HG02840 (cell line): ENCODE data around the gene INPP5A.
"Not testable (repeated sequence)": the region's sequence is repeated elsewhere in the genome, so short reads cannot be mapped to it uniquely, and the experiment has no call there.

Source experiments
- ATAC-seq: cut with Tn5 transposase; IDR thresholded peaks from one replicate; pipeline ENCODE4 v1.9.1; 2021; ENCODE audit warnings: mild to moderate bottlenecking, moderate library complexity, moderate number of reproducible peaks; ENCODE audit not compliant: unreplicated experiment, low FRiP score

INPP5A gene

DNA sequence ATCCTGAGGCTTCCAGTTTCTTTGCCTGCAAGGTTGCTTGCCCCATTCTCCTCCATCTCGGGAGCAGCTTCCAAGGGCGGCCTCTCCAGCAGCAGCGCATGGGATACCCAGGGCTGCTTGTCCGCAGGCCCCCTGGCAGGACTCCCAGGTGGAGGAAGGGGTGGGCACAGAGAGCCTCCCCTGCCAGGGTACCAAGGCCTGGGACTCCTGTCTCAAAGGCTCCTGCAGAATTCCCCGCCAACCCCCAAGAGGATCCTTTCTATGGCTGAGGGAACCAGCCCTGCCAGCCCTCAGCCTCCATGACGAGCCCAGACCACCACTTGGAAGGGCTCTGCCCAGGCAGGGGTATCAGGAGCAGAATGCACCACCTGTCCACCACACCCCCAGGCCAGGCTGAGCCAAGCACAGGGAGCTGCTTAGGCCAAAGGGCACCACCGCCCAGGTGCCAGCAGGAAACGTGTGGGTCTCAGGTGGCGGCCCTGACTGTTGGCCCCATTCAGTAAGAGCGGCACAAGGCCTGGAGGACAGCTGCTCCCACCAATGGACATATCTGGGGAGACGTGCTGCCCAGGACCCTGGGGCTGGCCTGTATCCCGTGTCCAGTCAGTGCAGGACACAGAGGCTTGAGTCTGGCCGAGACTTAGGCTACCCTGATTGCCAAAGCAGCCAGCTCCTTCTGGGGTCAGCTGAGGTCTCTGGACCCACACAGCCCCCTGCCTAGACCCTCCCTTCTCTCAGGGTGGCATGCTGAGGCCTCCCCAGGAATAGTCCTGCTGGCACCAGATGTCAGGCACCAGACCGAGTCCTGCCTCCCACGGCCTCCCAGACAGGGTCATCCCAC is 33.8 kb upstream of the INPP5A start:
- no peak for ATAC-seq

DNA sequence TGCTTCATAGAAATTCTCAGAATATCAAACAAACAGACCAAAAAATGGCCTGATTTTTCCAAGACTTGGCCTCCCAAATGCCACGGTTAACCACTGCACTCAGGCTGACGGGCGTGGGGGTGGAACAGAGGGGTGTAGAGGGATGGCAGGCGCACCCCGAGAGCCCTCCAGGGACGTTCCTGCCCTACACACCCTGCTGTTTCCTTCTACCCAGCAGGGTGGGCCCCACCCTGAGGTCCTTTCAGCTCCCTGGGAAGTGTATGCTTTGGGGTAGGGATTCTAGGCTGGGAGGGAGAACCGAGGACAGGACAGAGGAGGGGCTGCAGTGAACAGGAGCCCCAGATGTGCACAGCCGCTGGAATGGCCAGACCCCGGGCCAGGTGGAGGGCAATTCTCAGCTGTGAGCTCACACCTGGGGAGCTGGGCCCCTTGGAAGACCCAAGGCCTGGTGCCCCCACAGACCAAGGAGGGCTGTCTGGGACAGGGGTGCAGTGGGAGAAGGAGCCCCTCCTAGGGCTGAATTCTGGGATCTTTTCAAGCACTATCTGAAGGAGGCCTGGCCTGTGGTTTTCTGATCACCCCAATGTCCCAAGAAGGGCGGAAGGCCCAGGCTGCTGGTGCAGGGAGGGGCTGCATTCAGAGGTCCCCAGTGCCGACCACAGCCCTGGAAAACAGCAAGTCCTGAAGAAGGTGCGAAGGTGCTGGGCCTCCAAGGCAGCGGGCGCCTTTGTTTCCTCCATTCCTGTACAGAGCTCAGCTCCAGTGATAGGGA is 32.9 kb upstream of the INPP5A start:
- no peak for ATAC-seq

DNA sequence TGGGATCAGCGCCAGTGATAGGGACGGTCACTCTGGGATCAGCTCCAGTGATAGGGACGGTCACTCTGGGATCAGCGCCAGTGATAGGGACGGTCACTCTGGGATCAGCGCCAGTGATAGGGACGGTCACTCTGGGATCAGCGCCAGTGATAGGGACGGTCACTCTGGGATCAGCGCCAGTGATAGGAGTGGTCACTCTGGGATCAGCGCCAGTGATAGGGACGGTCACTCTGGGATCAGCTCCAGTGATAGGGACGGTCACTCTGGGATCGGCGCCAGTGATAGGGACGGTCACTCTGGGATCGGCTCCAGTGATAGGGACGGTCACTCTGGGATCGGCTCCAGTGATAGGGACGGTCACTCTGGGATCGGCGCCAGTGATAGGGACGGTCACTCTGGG is 32.0 kb upstream of the INPP5A start:
- ATAC-seq = not testable (repeated sequence)

DNA sequence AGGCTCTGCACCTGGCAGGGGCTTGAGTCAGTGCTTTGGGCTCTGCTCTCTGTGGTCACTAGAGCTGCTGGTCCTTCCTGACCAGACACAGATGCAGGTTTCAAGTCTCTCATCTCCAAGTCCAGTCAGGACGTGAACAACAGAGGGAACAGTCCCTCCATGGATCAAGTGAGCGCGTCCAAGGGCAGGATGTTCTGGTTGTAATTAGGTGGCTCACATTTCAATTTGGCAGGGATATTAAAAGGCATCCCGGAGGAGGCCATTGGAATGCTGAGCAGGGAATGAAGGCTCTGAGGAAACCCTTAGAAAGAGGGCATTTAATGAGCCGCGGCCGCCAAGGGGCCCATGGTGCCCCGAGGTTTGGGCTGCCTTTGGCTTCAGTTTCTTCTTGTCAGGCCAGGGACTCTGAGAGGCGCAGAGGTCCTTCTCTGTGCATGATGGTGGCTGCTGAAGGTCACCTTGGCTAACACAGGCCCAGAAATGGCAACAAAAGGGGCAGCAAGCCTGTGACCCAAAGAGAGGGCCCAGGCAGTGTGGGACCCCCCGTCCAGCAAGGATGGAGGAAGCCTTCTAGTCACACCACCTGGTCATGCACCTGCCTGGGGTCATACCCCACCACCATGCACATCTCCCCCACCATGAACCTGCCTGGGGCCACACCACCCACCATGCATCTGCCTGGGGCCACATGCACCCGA is 30.7 kb upstream of the INPP5A start:
- ATAC-seq = no peak

DNA sequence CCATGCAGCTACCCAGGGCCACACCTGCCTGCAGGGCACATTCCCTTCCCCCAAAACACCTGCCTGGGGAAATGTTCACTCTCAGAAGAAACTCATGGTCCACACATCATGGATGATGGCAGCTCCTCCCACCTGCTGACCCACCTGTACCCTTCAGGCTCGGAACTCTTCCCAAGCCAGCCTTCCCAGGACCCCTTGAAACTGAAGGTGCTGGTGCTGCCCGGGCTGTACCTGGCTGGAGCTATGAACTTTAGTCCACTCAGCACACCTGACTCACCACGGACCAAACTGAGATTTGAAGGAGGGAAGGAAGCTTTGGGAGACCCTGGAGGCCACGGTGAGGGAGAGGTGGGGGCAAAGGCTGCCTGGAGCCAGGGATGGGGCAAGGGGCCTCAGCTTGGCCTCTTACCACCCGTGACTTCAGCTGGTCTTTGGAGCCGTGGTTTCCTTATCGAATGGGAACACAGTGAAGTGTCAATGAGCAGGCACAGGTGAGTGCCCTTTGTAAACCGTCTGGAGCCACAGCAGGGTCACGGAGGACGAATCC is 30.1 kb upstream of the INPP5A start:
- no peak for ATAC-seq

DNA sequence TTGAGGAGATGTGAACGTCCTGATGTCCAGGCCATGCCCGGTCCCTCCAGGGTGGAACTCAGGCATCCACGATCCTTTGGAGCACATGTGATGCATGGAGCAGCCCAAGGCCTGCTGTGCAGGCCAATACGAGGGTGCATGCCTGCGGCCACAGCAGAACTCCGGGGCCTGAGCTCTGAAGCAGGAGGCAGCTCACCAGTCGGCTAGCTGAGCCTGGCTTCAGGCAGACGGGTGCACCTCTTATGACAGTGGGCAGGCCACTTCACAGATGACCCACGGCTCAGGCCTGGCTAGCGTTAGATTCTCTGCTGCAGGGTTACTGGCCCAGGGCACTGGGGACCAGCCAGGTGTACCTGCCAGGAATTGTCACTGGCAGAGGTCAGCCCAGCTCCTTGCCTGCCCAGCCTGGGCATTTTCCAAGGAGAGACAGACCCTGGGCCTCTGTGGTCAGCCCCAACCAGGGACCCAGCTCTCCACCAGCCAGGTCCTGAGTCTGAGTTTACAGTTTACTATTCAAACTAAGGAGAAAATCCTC is 29.6 kb upstream of the INPP5A start:
- no peak for ATAC-seq

DNA sequence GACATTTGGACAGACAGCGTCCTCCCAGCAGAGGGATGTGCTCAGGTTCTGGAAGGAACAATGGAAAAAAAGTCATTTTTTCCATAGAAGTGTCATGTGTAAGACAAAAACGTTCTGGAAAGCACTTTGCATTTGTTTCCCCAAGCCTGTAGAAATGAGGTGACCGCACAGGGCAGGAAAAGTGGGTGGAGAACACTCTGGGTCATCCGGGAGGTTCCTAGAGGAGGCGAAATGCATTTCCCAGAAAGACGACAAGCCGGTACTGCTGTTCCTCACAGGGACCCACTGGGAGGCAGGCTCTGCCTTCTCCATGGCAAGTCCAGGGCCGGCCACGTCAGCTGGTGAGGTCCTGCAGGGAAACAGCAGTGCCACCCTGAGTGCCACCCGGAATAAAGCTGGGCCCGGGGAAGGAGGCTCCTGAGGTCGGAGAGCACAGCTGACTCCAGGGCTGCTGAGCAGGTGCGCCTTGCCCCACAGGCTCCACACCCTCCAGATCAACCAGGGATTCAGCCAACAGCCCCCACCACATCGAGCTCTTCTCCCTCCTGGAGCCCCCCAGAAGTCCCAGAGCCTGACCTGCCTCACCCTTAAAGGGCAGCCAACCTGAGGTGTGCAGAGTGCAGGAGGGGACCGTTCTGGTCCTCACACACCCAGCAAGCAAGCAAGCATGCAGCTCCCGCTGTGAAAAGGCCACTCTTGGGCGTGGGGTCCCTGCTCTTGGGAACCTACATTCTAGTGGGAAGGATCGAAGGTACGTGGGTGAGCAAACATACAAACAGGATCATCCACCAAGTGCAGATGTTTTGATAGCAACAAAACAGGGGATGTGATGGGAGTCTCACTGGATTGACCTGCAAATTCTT is 28.8 kb upstream of the INPP5A start:
- no peak for ATAC-seq

DNA sequence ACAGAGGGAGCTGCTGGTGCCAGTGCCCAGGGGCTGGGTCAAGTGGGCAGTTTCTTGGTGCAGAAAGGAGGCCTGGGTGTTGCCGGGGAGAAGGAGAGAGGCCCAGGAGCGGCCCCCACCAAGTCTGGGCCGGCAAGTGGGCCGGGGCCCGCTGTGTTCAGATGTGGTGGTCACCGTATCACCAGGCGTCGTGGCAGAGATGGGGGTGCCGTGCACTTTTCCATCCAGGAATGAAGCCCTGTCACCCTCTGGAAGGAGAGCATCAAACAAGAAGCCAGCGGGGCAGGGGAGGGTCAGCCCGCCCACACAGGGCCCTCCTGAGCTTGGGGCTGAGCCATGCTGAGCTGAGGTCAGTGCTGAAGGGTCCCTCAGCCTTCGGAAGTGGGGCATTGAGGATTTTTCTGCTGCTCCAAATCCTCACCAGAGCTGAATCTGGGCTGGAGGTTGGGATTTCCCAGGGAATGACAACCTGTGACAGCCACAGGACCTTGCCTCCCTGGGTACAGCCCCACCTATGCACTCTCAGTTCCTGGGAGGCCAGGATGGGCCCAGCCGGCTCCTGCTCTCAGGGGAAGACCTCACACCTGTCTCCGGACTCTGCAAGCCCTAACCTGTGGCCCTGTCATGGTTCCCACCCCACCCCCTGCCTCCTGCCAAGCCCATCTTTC is 27.9 kb upstream of the INPP5A start:
- no peak for ATAC-seq

DNA sequence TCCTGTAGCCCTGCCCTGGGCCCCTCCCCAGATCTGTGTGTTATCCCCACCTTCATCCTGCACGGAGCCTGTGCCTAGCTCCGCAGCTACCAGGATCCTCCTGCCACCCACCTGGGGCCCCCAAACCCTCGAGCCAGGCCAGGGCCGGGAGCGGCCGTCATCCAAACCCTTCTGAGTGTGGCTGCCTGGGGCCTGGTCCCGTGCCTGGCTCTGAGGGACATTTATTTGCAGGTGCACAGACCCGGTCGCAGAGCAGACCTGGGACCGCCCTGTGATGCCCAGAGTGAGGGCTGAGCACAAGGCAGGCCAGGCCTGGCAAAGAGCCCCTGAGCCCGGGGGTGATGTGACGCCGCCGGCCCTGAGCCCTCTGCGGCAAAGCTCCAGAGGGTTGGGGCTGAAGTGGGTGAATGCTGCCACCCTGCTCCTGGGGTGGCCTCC is 27.4 kb upstream of the INPP5A start:
- ATAC-seq = no peak

DNA sequence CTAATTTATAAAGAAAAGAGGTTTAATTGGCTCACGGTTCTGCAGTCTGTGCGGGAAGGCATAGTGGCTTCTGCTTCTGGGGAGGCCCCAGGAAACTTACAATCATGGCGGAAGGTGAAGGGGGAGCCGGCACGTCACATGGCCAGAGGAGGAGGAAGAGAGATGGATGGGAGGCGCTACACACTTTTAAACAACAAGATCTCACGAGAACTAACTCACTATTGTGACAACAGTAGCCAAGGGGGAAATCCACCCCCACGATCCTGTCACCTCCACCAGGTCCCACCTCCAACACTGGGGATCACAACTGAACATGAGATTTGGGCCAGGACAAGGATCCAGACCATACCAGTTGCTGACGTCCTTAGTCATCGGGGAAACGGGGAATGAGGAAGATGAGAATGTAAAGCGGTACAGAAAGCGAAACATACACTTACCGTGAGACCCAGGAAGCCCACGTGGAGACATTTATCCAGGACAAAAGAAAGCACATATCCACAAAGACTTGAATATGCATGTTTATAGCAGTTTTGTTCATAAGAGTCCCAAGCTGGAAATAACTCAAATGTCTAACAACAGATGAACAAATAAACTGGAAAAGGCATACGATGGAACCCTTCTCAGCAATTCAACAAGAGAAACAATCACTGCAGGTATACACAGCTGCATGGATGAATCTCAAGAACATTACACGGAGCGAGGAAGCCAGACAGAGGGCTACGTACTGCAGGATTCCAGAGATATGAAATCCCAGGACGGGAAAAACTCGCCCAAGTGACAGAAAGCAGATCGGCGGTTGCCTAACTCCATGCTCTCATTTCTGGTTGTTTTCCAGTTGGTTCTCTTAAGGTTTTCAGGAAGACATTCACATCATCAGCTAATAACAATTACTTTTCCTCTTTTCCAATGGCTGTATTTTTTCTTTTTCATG is 26.2 kb upstream of the INPP5A start:
- ATAC-seq = no peak

DNA sequence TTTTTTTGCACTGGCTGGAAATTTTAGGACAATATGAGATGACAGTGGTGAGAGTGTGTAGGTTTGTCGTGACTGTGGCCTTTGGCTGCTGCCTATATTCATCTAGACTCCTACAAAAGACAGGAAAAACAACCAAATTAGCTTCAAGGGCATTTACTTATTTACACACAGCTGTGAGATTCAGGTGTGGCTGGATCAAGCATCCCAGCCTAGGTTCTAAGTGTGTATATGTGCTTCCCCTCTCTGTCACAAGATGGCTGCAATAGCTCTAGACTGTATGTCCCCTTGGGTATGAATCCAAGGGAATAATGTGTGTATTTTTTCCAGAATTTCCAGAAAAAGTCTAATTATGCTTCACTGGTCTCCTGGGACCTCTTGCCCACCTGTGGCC is 25.5 kb upstream of the INPP5A start:
- ATAC-seq = no peak

DNA sequence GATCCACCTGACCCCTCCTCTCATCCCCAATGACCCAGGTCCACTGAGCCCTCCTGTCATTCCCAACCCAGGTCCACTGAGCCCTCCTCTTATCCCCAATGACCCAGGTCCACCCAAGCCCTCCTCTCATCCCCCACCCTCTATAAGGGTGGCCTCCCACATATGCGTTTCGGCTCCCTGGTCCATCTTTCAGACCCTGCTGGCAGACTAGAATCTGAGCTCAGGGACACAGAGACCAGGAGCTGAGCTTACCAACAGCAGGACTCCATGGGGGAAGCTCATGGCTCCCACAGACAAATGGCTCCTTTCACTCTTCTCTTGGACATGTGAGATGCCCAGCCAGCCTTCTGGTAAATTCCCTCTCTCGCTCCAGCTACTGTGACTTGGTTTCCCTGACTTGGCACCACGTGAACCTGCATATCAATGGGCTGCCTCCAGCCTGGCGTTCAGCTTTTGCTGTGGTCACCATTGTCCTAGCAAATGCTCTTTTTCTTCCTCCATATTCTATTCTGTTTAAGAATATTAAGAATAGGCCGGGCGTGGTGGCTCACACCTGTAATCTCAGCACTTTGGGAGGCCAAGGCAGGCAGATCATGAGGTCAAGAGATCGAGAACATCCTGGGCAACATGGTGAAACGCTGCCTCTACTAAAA is 24.8 kb upstream of the INPP5A start:
- ATAC-seq = no peak

DNA sequence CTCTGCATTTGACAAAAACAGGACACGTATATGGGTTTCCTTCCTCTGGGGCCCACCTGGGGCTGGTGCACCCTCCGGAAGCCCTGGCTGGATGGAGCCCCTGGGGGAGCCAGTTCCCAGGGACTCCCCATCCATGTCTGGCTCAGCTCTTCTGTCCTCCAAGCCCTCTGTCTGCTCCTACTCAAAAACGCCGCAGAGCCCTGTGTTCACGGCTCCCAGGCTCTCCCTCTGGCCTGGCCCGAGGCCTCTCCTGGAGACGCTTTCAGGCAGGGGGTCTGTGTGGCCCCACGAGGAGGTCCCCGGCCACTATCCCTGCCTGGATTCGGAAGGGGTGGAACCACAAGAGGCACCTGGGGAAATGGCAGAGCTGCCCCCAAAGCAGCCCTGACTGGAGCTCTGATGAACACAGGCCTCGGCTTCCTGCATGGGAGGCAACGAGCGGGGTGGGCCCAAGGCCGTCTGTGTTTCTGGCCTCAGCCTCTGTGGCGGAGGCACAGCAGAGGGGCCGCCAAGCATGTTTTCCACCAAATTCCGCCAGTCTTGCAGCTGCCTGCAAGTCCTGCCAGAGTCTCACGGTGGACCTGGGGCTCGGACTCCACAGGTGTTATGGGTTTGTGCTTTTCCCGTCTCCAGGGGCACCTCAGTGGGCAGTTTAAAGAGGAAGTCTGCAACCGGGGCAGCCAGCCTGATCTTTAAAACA is 22.6 kb upstream of the INPP5A start:
- no peak for ATAC-seq

DNA sequence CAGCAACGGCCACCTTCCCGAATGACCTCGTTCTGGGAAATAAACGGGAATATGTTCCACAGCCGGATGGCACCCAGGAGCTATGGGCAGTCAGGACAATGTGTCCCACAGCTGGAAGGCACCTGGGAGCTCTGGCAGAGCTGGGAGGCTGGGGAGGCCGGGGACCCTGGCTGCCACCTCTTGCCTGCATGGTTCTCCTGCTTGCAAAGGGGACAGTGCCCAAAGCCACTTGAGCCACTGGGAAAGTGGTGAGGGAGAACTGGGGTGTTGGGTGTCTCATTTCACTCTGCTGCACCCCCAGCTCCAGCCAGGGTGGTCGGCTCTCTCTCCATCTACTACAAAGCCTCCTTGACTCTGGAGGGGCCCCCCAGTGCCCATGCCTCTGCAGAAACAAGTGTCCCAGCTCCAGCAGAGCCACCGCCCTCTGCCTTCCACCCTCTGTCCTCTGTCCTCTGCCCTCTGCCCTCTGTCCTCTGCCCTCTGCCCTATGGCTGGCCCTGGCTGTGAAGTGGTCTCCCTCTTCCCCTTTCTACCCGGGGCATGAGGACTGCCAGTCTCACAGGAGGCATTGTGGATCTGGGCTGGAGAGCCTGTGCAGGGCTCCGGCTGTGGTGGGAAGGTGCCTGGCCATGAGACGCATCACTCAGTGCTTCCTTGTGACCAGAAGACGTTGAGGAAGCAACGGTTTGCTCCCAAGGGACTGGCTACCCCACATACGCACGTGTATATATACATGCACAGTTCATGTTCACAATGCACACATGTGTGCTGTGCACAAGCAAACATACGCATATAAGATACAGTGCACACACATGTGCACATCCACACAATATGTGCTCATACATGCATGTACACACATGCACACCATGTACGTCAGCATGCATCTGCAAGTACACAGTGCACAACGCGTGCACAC is 21.5 kb upstream of the INPP5A start:
- no peak for ATAC-seq

DNA sequence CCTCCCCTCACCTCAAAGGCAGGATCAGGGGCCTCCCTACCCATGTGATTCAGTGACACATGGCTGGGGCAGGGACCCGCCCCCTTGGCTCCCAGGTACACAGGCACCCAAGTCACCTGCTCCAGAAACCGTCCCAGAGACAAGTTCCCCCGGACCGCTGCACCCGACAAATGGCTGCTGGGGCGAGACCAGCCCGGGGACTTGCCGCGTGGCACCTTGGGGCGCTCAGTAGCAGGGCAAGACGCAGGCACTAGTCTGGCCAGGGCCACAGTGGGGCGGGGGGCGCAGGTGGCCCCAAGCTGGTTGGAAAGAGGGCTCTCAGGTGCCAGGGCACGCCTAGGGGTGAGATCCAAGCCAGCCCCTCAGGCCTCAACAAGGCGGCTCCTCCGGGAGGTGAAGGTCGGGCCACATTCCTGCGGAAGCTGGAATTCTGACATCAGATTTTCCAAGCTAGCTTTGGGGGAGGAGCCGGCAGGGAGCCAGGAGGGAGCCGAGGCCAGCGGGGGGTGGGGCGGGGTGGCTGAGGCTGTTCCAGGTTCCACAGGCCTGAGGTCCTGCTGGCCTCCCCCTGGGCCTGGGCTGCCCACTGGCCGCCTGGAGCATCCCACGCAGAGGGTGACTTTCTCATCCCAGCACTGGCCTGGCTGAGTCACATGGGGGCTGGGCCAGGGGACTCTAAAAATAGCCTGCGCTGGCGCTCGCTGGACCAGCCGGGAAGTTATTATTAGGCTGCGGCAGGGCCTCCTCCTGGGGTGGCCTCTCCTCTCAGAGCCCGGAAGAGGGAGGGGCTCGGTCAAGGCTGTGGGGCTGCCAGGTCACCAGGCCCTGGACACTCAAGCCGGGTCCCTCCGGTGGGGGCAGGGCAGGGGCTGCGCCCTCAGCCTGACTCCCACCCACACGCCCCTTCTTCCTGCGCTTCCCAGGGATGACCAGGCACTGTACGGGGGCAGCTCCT is 20.5 kb upstream of the INPP5A start:
- ATAC-seq = no peak
